K562 (cell line): ENCODE results near the gene TTC23L. TPM values are rescaled to one million over a fixed set of nuclear protein-coding genes. Genes with fewer than 3 reads are reported as not detected.

ENCODE experiments used
- ATAC-seq: fragments of 200-7000 bp; cut with Tn5 transposase; 3 replicates; pipeline ENCODE4 v1.9.1; 2020; ENCODE audit warnings: moderate library complexity
- BruUV-seq: library from RNA; stranded (reverse); fragments of 400-500 nt; replicated peaks from 2 replicates; lab custom pipeline; 2021; lab: Mats Ljungman, UMichigan
- CTCF ChIA-PET: fragments of 300-600 bp; formaldehyde crosslinking; extraction: SDS; loops from one replicate; lab custom pipeline; 2021; ENCODE audit warnings: low intra/inter-chr PET ratio; lab: Yijun Ruan, JAX
- POLR2A ChIA-PET: fragments of 300-600, 350-650 bp; sonication (Branson Sonifier 250); formaldehyde crosslinking; extraction: SDS; loops from one replicate; lab custom pipeline; 2021; ENCODE audit warnings: antibody characterized with exemption, inconsistent platforms; lab: Yijun Ruan, JAX
- DNase-seq, 4 experiments: peaks; one replicate each; pipeline versions ENCODE4 v3.0.0 to v3.0.0-alpha.2; 2011 to 2018; ENCODE audit warnings: low spot score in 3 of 4, mixed read lengths in 3 of 4; ENCODE audit errors: extremely low read depth in 1 of 4
- FAIRE-seq: peaks from 2 replicates; lab custom pipeline; 2011; peaks lifted over from hg19 to GRCh38; lab: Jason Lieb, UNC
- H2AFZ ChIP-seq: 2 replicates; pipeline ENCODE4 v1.6.0; 2011; ENCODE audit warnings: low read depth, low read length, control low read depth, inconsistent platforms
- H3K27ac ChIP-seq: fragments of 200-600 bp; 3 replicates; pipeline ENCODE4 v1.8.0; 2011; ENCODE audit warnings: low read depth, mild to moderate bottlenecking, control low read depth, inconsistent platforms, low read length, moderate library complexity, mixed read lengths; ENCODE audit errors: extremely low read depth
- H3K27me3 ChIP-seq, 2 experiments: fragments of 300-600 bp in 1 of 2; 2 replicates in 1 of 2; 3 replicates in 1 of 2; pipeline versions ENCODE4 v1.6.0 to v1.8.0; 2011; ENCODE audit warnings: inconsistent platforms in 2 of 2, low read length in 2 of 2, mild to moderate bottlenecking in 1 of 2, mixed read lengths in 1 of 2, moderate library complexity in 1 of 2; ENCODE audit not compliant: control insufficient read depth in 2 of 2, insufficient read depth in 2 of 2
- H3K36me3 ChIP-seq: fragments of 300-600 bp; 3 replicates; pipeline ENCODE4 v1.8.0; 2011; ENCODE audit warnings: mild to moderate bottlenecking, low read length, inconsistent platforms; ENCODE audit not compliant: control insufficient read depth, insufficient read depth
- H3K4me1 ChIP-seq, 2 experiments: fragments of 200-600 bp in 1 of 2; replicated peaks in 1 of 2; 2 replicates in 1 of 2; 3 replicates in 1 of 2; pipeline versions ENCODE4 v1.5.1 to v1.8.0; 2011; ENCODE audit warnings: inconsistent platforms in 2 of 2, low read length in 2 of 2, mild to moderate bottlenecking in 1 of 2, mixed read lengths in 1 of 2, moderate library complexity in 1 of 2; ENCODE audit not compliant: control insufficient read depth in 2 of 2, insufficient read depth in 2 of 2
- H3K4me2 ChIP-seq: 2 replicates; pipeline ENCODE4 v1.6.1; 2011; ENCODE audit warnings: low read length, control low read depth, inconsistent platforms, mixed read lengths; ENCODE audit not compliant: insufficient read depth
- H3K4me3 ChIP-seq: fragments of 200-600 bp; sonication (generic), shearing (Covaris generic); 2 replicates; pipeline ENCODE4 v1.5.1; 2016; ENCODE audit warnings: control low read depth, inconsistent platforms
- H3K79me2 ChIP-seq: fragments of 200-600 bp; 3 replicates; pipeline ENCODE4 v1.8.0; 2011; ENCODE audit warnings: low read length, inconsistent platforms; ENCODE audit not compliant: control insufficient read depth, insufficient read depth
- H3K9ac ChIP-seq, 2 experiments: 2 replicates each; pipeline versions ENCODE4 v1.6.0 to v1.6.1; 2011; ENCODE audit warnings: low read depth in 2 of 2, low read length in 2 of 2, control low read depth in 1 of 2, inconsistent platforms in 1 of 2, mild to moderate bottlenecking in 1 of 2, mixed read lengths in 1 of 2; ENCODE audit not compliant: insufficient read depth in 1 of 2
- H3K9me1 ChIP-seq: one replicate; pipeline ENCODE4 v1.6.0; 2011; ENCODE audit warnings: inconsistent platforms, mild to moderate bottlenecking, low read length, moderate library complexity; ENCODE audit not compliant: control insufficient read depth, insufficient read depth
- H3K9me3 ChIP-seq: replicated peaks from 2 replicates; pipeline ENCODE4 v1.5.1; 2011; ENCODE audit warnings: low read depth, low read length, inconsistent platforms; ENCODE audit not compliant: control insufficient read depth, insufficient read depth
- H4K20me1 ChIP-seq: replicated peaks from 2 replicates; pipeline ENCODE4 v1.6.1; 2011; ENCODE audit warnings: low read length, inconsistent platforms, mixed read lengths; ENCODE audit not compliant: control insufficient read depth, insufficient read depth
- ARID2 ChIP-seq: fragments of 450-650 bp; IDR thresholded peaks from 2 replicates; pipeline ENCODE4 v1.6.1; 2017; ENCODE audit warnings: antibody characterized with exemption, mild to moderate bottlenecking
- CREB3 ChIP-seq: fragments of 450-650 bp; conservative IDR thresholded peaks from 2 replicates; pipeline ENCODE4 v1.6.1; 2016; ENCODE audit warnings: missing genetic modification characterization, low read depth, mild to moderate bottlenecking, missing compliant biosample characterization, moderate library complexity
- HDAC3 ChIP-seq: fragments of 450-650 bp; IDR thresholded peaks from 2 replicates; pipeline ENCODE4 v1.6.1; 2018; ENCODE audit warnings: borderline replicate concordance, mild to moderate bottlenecking, moderate library complexity; ENCODE audit not compliant: partially characterized antibody
- KDM5B ChIP-seq: fragments of 200-600 bp; sonication (generic); IDR thresholded peaks from 2 replicates; pipeline ENCODE4 v1.6.1; 2012; ENCODE audit warnings: low read depth, mild to moderate bottlenecking, moderate library complexity, low read length, control low read depth, inconsistent platforms; ENCODE audit not compliant: insufficient replicate concordance
- POU5F1 ChIP-seq: fragments of 150-350 bp; IDR thresholded peaks from 2 replicates; pipeline ENCODE4 v1.6.1; 2014; ENCODE audit warnings: borderline replicate concordance, low read length, low read depth, mild to moderate bottlenecking; ENCODE audit not compliant: partially characterized antibody
- PRPF4 ChIP-seq: fragments of 200-400 bp; formaldehyde crosslinking; IDR thresholded peaks from one replicate; pipeline ENCODE4 v1.6.1; 2017; ENCODE audit warnings: low read length, low read depth, mild to moderate bottlenecking; ENCODE audit not compliant: insufficient read depth, poor library complexity, severe bottlenecking
- RBFOX2 ChIP-seq: fragments of 200-400 bp; formaldehyde crosslinking; IDR thresholded peaks from 2 replicates; pipeline ENCODE4 v1.6.1; 2017; ENCODE audit warnings: low read depth, mild to moderate bottlenecking, low read length, moderate library complexity
- RBM15 ChIP-seq: fragments of 200-400 bp; formaldehyde crosslinking; IDR thresholded peaks from 2 replicates; pipeline ENCODE4 v1.6.1; 2018; ENCODE audit warnings: mild to moderate bottlenecking, low read length, moderate library complexity; ENCODE audit not compliant: insufficient read depth
- SETDB1 ChIP-seq: IDR thresholded peaks from one replicate; pipeline ENCODE4 v1.6.1; 2012; ENCODE audit warnings: low read length, control low read depth, inconsistent platforms
- TCF7 ChIP-seq: sonication (generic); IDR thresholded peaks from 2 replicates; pipeline ENCODE4 v1.6.1; 2016; ENCODE audit warnings: antibody characterized with exemption, borderline replicate concordance
- TEAD1 ChIP-seq, 2 experiments: fragments of 450-650 bp in 1 of 2; sonication (generic) in 1 of 2; formaldehyde crosslinking; IDR thresholded peaks; 2 replicates each; pipeline versions ENCODE4 v1.4.0 to v1.8.0; 2020 to 2022; ENCODE audit warnings: mild to moderate bottlenecking in 2 of 2, missing genetic modification reagents in 1 of 2
- WGBS: fragments of 100-300 bp; shearing (Covaris generic); methylation state at CpG from one replicate; pipeline ENCODE4 v1.1.6; 2016; ENCODE audit warnings: low coverage, mixed read lengths; ENCODE audit not compliant: insufficient coverage; ENCODE audit errors: missing lambda C conversion rate; 5-methylcytosine and 5-hydroxymethylcytosine counted together
- in situ Hi-C: fragments of 300-500 bp; cut with MboI; formaldehyde crosslinking; loops from 4 replicates; pipeline ENCODE4 v1.15.0; 2018; ENCODE audit warnings: inconsistent platforms, mixed read lengths
- intact Hi-C: fragments of 100-400 bp; cut with micrococcal nuclease; formaldehyde crosslinking; loops from 2 replicates; pipeline ENCODE4 v1.14.2; 2022
- polyA plus RNA-seq, 8 experiments: library from polyadenylated mRNA; depleted of rRNA in 4 of 8; stranded (reverse) in 5 of 8; unstranded in 3 of 8; fragments of >200 nt; fragmentation: Nextera tagmentation in 2 of 8; fragmentation: Illumina TruSeq in 1 of 8; extraction: Ambion mirVana in 2 of 8; extraction: Trizol in 1 of 8; gene quantifications; 2 replicates each; pipeline versions ENCODE4 v1.2.1 to v1.2.3, GENCODE V29; 2011 to 2014; ENCODE audit warnings: inconsistent platforms in 1 of 8, missing spikeins in 1 of 8
- total RNA-seq, 7 experiments: library from RNA; depleted of rRNA in 6 of 7; stranded (reverse); fragments of >200 nt in 6 of 7; fragmentation: Illumina TruSeq in 2 of 7; extraction: Trizol in 2 of 7; gene quantifications; 2 replicates each; pipeline versions ENCODE4 v1.2.1 to v1.2.3, GENCODE V29; 2011 to 2021; ENCODE audit warnings: low replicate concordance in 1 of 7

TTC23L gene
- total and polyA plus RNA-seq, 9 of the 15 experiments (the other 6 are each of a cell fraction or from before 2014, with no cell fraction given), result 0.03 to 0.32 (median 0.14) TPM; not detected in 2

- Histone ChIP-seq H4K20me1 (no peaks in the 10 kb centered on the region), H3K36me3 (no peaks in the 10 kb centered on the region), H3K4me1 (0 out of 5 replicates have a peak, but pooled peaks cover 0 to 2% of the 10 kb centered on the region in 2 experiments), H2AFZ (peak overlapping the region; percentile 24; the same call in 1 of the 2 replicates), H3K4me2 (no peak overlapping the region), H3K27me3 (no peaks in the 10 kb centered on the region), H3K9me1 (no peaks in the 10 kb centered on the region), H3K4me3 (no peak overlapping the region), H3K79me2 (no peaks in the 10 kb centered on the region), H3K9me3 (no peaks in the 10 kb centered on the region), H3K9ac (no peak overlapping the region), H3K27ac (no peak overlapping the region)
- no peak for DNase-seq
- no peak for TF ChIP-seq RBFOX2
- TF ChIP-seq ARID2, result no peak
- TF ChIP-seq TEAD1 (CRISPR knock-in tag; IDR thresholded peaks at IDR 0.05), result no peak
- TF ChIP-seq TCF7, result no peak
- no peak for TF ChIP-seq POU5F1
- no peak for TF ChIP-seq KDM5B
- TF ChIP-seq SETDB1, result no peak
- TF ChIP-seq HDAC3, result no peak
- TF ChIP-seq RBM15, result no peak
- no peak for TF ChIP-seq PRPF4
- no peak for TF ChIP-seq CREB3 (tag)
- no TSS peak for BruUV-seq
- in situ Hi-C loops (no loop called here), intact Hi-C loops (no loop called here)
- ATAC-seq, result peak; percentile 25; the same call in 1 of the 3 replicates
- FAIRE-seq, result no peak
- POLR2A ChIA-PET, result interaction anchor here (0.7 to 1.1 kb wide), 4 partner anchors 9 to 317 kb away, joined by 3 to 4 read pairs (median 3); no protein-coding TSS in a partner anchor
- CTCF ChIA-PET, result no interaction called here
- 35% methylated on average over 3 of the region's 3 CpGs for WGBS
Measured at GRCh38 chr5:34886392-34887119, 47.6 kb downstream of the TTC23L start.
